K562 (cell line): Measurements from ENCODE around the gene PPFIA1. TPM values are rescaled to one million over a fixed set of nuclear protein-coding genes. Genes with fewer than 3 reads are reported as not detected.

Experiments
- ARID4B ChIP-seq: sonication (generic); formaldehyde crosslinking; IDR thresholded peaks from 2 replicates; pipeline ENCODE4 v1.8.0; 2022; ENCODE audit warnings: mild to moderate bottlenecking, missing genetic modification reagents
- BACH1 ChIP-seq: fragments of 200-800 bp; sonication (Bioruptor generic); IDR thresholded peaks from 2 replicates; pipeline ENCODE4 v1.6.1; 2016; ENCODE audit warnings: missing genetic modification characterization, missing compliant biosample characterization
- CBFA2T2 ChIP-seq: fragments of 450-650 bp; conservative IDR thresholded peaks from 2 replicates; pipeline ENCODE4 v1.6.1; 2017; ENCODE audit warnings: mild to moderate bottlenecking
- CGGBP1 ChIP-seq: fragments of 250-450 bp; sonication (Bioruptor Pico); IDR thresholded peaks from 2 replicates; pipeline ENCODE4 v1.9.0; 2021; ENCODE audit warnings: mild to moderate bottlenecking
- CXXC5 ChIP-seq: fragments of 250-450 bp; sonication (Bioruptor Pico); IDR thresholded peaks from 2 replicates; pipeline ENCODE4 v1.8.0; 2022; ENCODE audit warnings: inconsistent platforms, mild to moderate bottlenecking, moderate library complexity
- EZH2 ChIP-seq: IDR thresholded peaks from 2 replicates; pipeline ENCODE4 v1.6.1; 2012; ENCODE audit warnings: low read depth, mild to moderate bottlenecking, inconsistent platforms, low read length, borderline replicate concordance
- HNRNPL ChIP-seq: fragments of 200-400 bp; formaldehyde crosslinking; IDR thresholded peaks from 2 replicates; pipeline ENCODE4 v1.6.1; 2017; ENCODE audit warnings: low read depth, mild to moderate bottlenecking, low read length
- KDM1A ChIP-seq, 2 experiments: fragments of 450-650 bp; IDR thresholded peaks; 2 replicates each; pipeline ENCODE4 v1.6.1; 2016; ENCODE audit warnings: mild to moderate bottlenecking in 2 of 2
- KDM5B ChIP-seq: fragments of 200-600 bp; sonication (generic); IDR thresholded peaks from 2 replicates; pipeline ENCODE4 v1.6.1; 2012; ENCODE audit warnings: low read depth, mild to moderate bottlenecking, moderate library complexity, low read length, control low read depth, inconsistent platforms; ENCODE audit not compliant: insufficient replicate concordance
- MBD2 ChIP-seq: sonication (generic); IDR thresholded peaks from 2 replicates; pipeline ENCODE4 v1.6.1; 2016; ENCODE audit warnings: low read depth, borderline replicate concordance
- MEF2A ChIP-seq: IDR thresholded peaks from 2 replicates; pipeline ENCODE4 v1.6.1; 2011; ENCODE audit warnings: low read depth, mild to moderate bottlenecking, low read length, moderate library complexity; ENCODE audit not compliant: control insufficient read depth
- NFRKB ChIP-seq: fragments of 450-650 bp; IDR thresholded peaks from 2 replicates; pipeline ENCODE4 v1.6.1; 2016; ENCODE audit warnings: low read depth
- PCBP2 ChIP-seq: fragments of 200-400 bp; formaldehyde crosslinking; IDR thresholded peaks from 2 replicates; pipeline ENCODE4 v1.6.1; 2018; ENCODE audit warnings: low read length, low read depth, mild to moderate bottlenecking, moderate library complexity; ENCODE audit not compliant: poor library complexity, severe bottlenecking
- RBM22 ChIP-seq: fragments of 200-400 bp; formaldehyde crosslinking; IDR thresholded peaks from 2 replicates; pipeline ENCODE4 v1.6.1; 2018; ENCODE audit warnings: low read length, low read depth; ENCODE audit not compliant: poor library complexity, severe bottlenecking
- SIN3A ChIP-seq, 2 experiments: fragments of 150-350 bp in 1 of 2; IDR thresholded peaks; 2 replicates each; pipeline ENCODE4 v1.6.1; 2011 to 2016; ENCODE audit warnings: borderline replicate concordance in 2 of 2, low read depth in 2 of 2, low read length in 2 of 2, mild to moderate bottlenecking in 2 of 2, moderate library complexity in 2 of 2; ENCODE audit not compliant: control insufficient read depth in 1 of 2
- SP1 ChIP-seq: sonication (generic); formaldehyde crosslinking; IDR thresholded peaks from 2 replicates; pipeline ENCODE4 v1.8.1; 2022; ENCODE audit warnings: mild to moderate bottlenecking, missing genetic modification reagents
- SRSF3 ChIP-seq: fragments of 200-400 bp; formaldehyde crosslinking; IDR thresholded peaks from 2 replicates; pipeline ENCODE4 v1.6.1; 2016; ENCODE audit warnings: mild to moderate bottlenecking, low read length, moderate library complexity; ENCODE audit not compliant: insufficient read depth
- ZKSCAN8 ChIP-seq: fragments of 200-800 bp; sonication (Bioruptor generic); IDR thresholded peaks from 2 replicates; pipeline ENCODE4 v1.6.1; 2016; ENCODE audit warnings: missing genetic modification characterization, missing compliant biosample characterization
- ZNF174 ChIP-seq: fragments of 250-450 bp; sonication (Bioruptor Pico); IDR thresholded peaks from 2 replicates; pipeline ENCODE4 v1.4.0; 2020; ENCODE audit warnings: mild to moderate bottlenecking
- ZNF184 ChIP-seq: sonication (generic); formaldehyde crosslinking; IDR thresholded peaks from 2 replicates; pipeline ENCODE4 v1.5.0; 2020; ENCODE audit warnings: missing genetic modification reagents
- polyA plus RNA-seq, 8 experiments: library from polyadenylated mRNA; depleted of rRNA in 4 of 8; stranded (reverse) in 5 of 8; unstranded in 3 of 8; fragments of >200 nt; fragmentation: Nextera tagmentation in 2 of 8; fragmentation: Illumina TruSeq in 1 of 8; extraction: Ambion mirVana in 2 of 8; extraction: Trizol in 1 of 8; gene quantifications; 2 replicates each; pipeline versions ENCODE4 v1.2.1 to v1.2.3, GENCODE V29; 2011 to 2014; ENCODE audit warnings: inconsistent platforms in 1 of 8, missing spikeins in 1 of 8
- total RNA-seq, 7 experiments: library from RNA; depleted of rRNA in 6 of 7; stranded (reverse); fragments of >200 nt in 6 of 7; fragmentation: Illumina TruSeq in 2 of 7; extraction: Trizol in 2 of 7; gene quantifications; 2 replicates each; pipeline versions ENCODE4 v1.2.1 to v1.2.3, GENCODE V29; 2011 to 2021; ENCODE audit warnings: low replicate concordance in 1 of 7

The PPFIA1 gene
- total and polyA plus RNA-seq, 9 of the 15 experiments (the other 6 are each of a cell fraction or from before 2014, with no cell fraction given), result 9.9 to 41.5 (median 28.5) TPM

DNA sequence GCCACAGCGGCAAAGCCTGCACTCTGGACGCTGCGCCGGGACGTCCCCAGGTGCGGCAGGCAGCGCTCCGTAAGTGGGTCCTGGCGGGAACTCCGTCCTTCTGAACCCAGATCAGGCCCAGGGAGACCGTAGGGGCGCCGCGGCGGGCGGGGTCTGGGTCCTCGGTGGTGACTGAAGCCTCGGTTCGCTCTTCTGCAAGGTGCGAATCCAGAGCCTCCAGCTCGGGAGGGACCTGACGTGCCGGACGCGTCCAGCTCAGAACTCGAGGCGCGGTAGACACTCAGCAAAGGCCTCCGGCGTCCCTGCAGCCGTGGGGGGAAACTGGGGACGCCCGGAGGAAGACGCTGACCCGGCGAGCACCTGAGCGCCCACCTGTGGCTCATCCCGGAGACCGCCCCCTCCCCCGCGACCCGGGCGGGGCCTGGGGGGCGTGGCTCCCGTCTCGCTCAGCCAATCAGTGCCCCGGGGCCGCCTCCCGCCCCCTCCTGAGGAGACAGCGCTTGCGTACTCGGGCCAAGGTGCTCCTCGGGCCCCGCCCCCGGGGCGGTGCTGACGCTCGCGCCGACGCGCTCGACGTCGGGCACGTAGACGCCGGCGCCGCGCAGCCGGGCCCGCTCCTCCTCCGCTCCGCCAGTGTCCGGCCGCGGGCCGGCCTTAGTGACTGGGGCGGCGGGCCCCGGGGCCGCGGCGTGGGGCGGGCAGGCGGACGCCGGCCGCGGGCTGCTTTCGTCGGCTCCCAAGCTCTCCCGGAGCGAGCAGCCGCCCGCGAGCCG, at the start of gene PPFIA1 (continued):
- TF ChIP-seq HNRNPL, result no peak
- TF ChIP-seq MBD2, result peak; percentile 39; the same call in 1 of the 2 replicates
- TF ChIP-seq SP1, result peak; percentile 84
- TF ChIP-seq KDM1A (IDR thresholded peaks at IDR 0.05), result peak in 1 of 2 experiments; percentile 82; a peak in 2 of 4 replicates
- no peak for TF ChIP-seq SRSF3
- TF ChIP-seq CGGBP1 (CRISPR knock-in tag), result no peak
- no peak for TF ChIP-seq ZNF174
- no peak for TF ChIP-seq CBFA2T2
- TF ChIP-seq SIN3A (IDR thresholded peaks at IDR 0.05; ENCODE audit: borderline replicate concordance in 2 of 2, control insufficient read depth in 1 of 2, low read depth in 2 of 2, low read length in 2 of 2), result peak in 1 of 2 experiments; percentile 45; a peak in 1 of 4 replicates
- TF ChIP-seq BACH1 (tag), result no peak
- peak; percentile 93 for TF ChIP-seq CXXC5
- no peak for TF ChIP-seq RBM22
- no peak for TF ChIP-seq ZNF184 (CRISPR knock-in tag)
- no peak for TF ChIP-seq EZH2
- TF ChIP-seq KDM5B, result peak; percentile 73
- TF ChIP-seq MEF2A, result no peak
- no peak for TF ChIP-seq ZKSCAN8
- no peak for TF ChIP-seq PCBP2
- no peak for TF ChIP-seq NFRKB
- 0 out of 2 replicates have a peak, but pooled peaks have one; percentile 2 for TF ChIP-seq ARID4B (CRISPR knock-in tag)
